Left hindlimb (tissue), 1 donor: ENCODE data around the gene NUDCD3.
"Not testable (repeated sequence)": the region's sequence is repeated elsewhere in the genome, so short reads cannot be mapped to it uniquely, and the experiment has no call there.

Experiments used
- DNase-seq: peaks from one replicate; pipeline ENCODE4 v3.0.0-alpha.2; 2018

The NUDCD3 gene

GRCh38 chr7:44515590-44516268 is 25.3 kb upstream of the NUDCD3 start:
- no peak for DNase-seq

GRCh38 chr7:44512736-44513135 is 22.3 kb upstream of the NUDCD3 start:
- DNase-seq = no peak

- DNase-seq = no peak
These were observed 21.5 kb upstream of the NUDCD3 start for GRCh38 chr7:44511863-44512468.

GRCh38 chr7:44511236-44511635 is 20.8 kb upstream of the NUDCD3 start:
- no peak for DNase-seq

GRCh38 chr7:44508328-44509030 is 18.0 kb upstream of the NUDCD3 start:
- no peak for DNase-seq

GRCh38 chr7:44506592-44507288 is 16.3 kb upstream of the NUDCD3 start:
- not testable (repeated sequence) for DNase-seq

GRCh38 chr7:44505595-44505994 is 15.1 kb upstream of the NUDCD3 start:
- no peak for DNase-seq

GRCh38 chr7:44498230-44498954 is 7.9 kb upstream of the NUDCD3 start:
- DNase-seq = no peak

- no peak for DNase-seq
These were observed 6.9 kb upstream of the NUDCD3 start for GRCh38 chr7:44497155-44498027.

GRCh38 chr7:44496385-44496784 is 5.9 kb upstream of the NUDCD3 start:
- DNase-seq = no peak

GRCh38 chr7:44494960-44495359 is 4.5 kb upstream of the NUDCD3 start:
- no peak for DNase-seq

GRCh38 chr7:44491229-44491628 is 771 bp upstream of the NUDCD3 start:
- no peak for DNase-seq

GRCh38 chr7:44489955-44490350 is 505 bp downstream of the NUDCD3 start:
- peak; percentile 51 for DNase-seq

- no peak for DNase-seq
These were observed 1.5 kb downstream of the NUDCD3 start for GRCh38 chr7:44488955-44489354.

- no peak for DNase-seq
These were observed 3.8 kb downstream of the NUDCD3 start for GRCh38 chr7:44486693-44487092.

GRCh38 chr7:44486001-44486400 is 4.5 kb downstream of the NUDCD3 start:
- DNase-seq = no peak

GRCh38 chr7:44484482-44485313 is 5.8 kb downstream of the NUDCD3 start:
- DNase-seq = no peak

- no peak for DNase-seq
These were observed 7.7 kb downstream of the NUDCD3 start for GRCh38 chr7:44482502-44483485.

- no peak for DNase-seq
These were observed 12.5 kb downstream of the NUDCD3 start for GRCh38 chr7:44477938-44478337.
